ENCODE data around the gene TTC3.

The TTC3 gene

DNA sequence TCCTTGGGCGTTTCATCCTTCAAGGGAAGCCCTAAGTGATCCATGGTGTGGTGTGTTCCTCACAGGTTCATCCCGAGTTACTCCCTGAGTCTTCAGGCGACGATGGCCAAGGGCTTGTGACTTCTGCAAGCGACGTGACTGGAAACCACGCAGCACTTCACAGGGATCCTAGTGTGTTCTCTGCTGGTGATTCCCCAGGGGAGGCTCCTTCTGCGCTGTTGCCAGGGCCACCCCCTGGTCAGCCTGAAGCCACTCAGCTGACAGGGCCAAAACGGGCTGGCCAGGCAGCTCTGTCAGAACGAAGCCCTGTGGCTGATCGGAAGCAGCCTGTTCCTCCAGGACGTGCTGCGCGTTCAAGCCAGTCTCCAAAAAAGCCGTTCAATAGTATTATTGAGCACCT is 122.6 kb downstream of the TTC3 start:
- H3K79me2 ChIP-seq (ENCODE audit: low read length), result no peaks in the 10 kb centered on the region
- TF ChIP-seq EZH2phosphoT487 (IDR thresholded peaks at IDR 0.05; ENCODE audit: low read length) (no peak), EZH2 (optimal IDR thresholded peaks at IDR 0.05; ENCODE audit: low read depth, low read length) (no peak)
- TF ChIP-seq, protein P1, sequence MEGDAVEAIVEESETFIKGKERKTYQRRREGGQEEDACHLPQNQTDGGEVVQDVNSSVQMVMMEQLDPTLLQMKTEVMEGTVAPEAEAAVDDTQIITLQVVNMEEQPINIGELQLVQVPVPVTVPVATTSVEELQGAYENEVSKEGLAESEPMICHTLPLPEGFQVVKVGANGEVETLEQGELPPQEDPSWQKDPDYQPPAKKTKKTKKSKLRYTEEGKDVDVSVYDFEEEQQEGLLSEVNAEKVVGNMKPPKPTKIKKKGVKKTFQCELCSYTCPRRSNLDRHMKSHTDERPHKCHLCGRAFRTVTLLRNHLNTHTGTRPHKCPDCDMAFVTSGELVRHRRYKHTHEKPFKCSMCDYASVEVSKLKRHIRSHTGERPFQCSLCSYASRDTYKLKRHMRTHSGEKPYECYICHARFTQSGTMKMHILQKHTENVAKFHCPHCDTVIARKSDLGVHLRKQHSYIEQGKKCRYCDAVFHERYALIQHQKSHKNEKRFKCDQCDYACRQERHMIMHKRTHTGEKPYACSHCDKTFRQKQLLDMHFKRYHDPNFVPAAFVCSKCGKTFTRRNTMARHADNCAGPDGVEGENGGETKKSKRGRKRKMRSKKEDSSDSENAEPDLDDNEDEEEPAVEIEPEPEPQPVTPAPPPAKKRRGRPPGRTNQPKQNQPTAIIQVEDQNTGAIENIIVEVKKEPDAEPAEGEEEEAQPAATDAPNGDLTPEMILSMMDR (IDR thresholded peaks at IDR 0.05; ENCODE audit: low read length), result no peak
- H3K36me3 ChIP-seq (replicated peaks; ENCODE audit: insufficient read depth, low read length), result no peaks in the 10 kb centered on the region

DNA sequence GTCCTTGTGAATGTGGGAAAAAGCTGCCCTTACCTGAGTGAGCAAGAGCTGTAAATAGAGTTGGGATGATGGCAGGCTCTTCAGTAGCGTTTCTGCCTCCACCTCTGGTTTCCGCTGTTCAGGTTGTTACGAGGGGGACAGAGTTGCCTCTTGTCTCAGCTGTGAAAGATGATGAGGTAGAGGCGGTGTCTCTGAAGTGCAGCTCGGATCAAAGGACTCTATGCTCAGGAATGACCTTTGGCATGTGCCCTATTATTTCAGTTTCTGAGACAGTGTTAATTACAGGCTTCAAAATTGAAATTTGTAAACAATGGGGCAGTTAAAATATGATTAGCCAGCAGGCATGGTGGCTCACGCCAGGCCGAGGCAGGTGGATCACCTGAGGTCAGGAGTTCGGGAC is 123.8 kb downstream of the TTC3 start:
- H4K20me1 ChIP-seq (ENCODE audit: insufficient read depth, low read length), result no peaks in the 10 kb centered on the region
- TF ChIP-seq EZH2phosphoT487 (IDR thresholded peaks at IDR 0.05; ENCODE audit: low read length) (no peak), EZH2 (optimal IDR thresholded peaks at IDR 0.05; ENCODE audit: low read depth, low read length) (no peak)
- TF ChIP-seq, protein P1 (IDR thresholded peaks at IDR 0.05; ENCODE audit: low read length), result no peak
- H3K79me2 ChIP-seq (ENCODE audit: low read length), result no peaks in the 10 kb centered on the region
- no peaks in the 10 kb centered on the region for H3K9me3 ChIP-seq (replicated peaks; ENCODE audit: insufficient read depth, low read length)
- H3K9me2 ChIP-seq (replicated peaks; ENCODE audit: insufficient read depth, low read length), result no peaks in the 10 kb centered on the region
- H3K27ac ChIP-seq (ENCODE audit: low read length), result no peak overlapping the region
- no peak overlapping the region for H2AFZ ChIP-seq (ENCODE audit: low read length)
- H3F3A ChIP-seq (ENCODE audit: insufficient read depth, low read length), result no peaks in the 10 kb centered on the region
- no peaks in the 10 kb centered on the region for H3K27me3 ChIP-seq (replicated peaks; ENCODE audit: insufficient read depth, low read length)
- DNase-seq, result no peak
- no peak overlapping the region for H3K4me3 ChIP-seq (ENCODE audit: low read length)
- H3K4me1 ChIP-seq (ENCODE audit: low read length), result no peaks in the 10 kb centered on the region
- H3K9ac ChIP-seq (ENCODE audit: low read length), result no peak overlapping the region
- H3K4me2 ChIP-seq (ENCODE audit: low read depth, low read length), result no peak overlapping the region
- H3K36me3 ChIP-seq (replicated peaks; ENCODE audit: insufficient read depth, low read length), result no peaks in the 10 kb centered on the region

More for the DNA sequence above, 122.6 kb downstream of the TTC3 start:
- H3K27me3 ChIP-seq (replicated peaks; ENCODE audit: insufficient read depth, low read length), result no peaks in the 10 kb centered on the region
- no peaks in the 10 kb centered on the region for H3F3A ChIP-seq (ENCODE audit: insufficient read depth, low read length)
- no peak for DNase-seq
- no peaks in the 10 kb centered on the region for H4K20me1 ChIP-seq (ENCODE audit: insufficient read depth, low read length)
- H2AFZ ChIP-seq (ENCODE audit: low read length), result no peak overlapping the region
- no peak overlapping the region for H3K27ac ChIP-seq (ENCODE audit: low read length)
- H3K9ac ChIP-seq (ENCODE audit: low read length), result no peak overlapping the region
- no peaks in the 10 kb centered on the region for H3K9me3 ChIP-seq (replicated peaks; ENCODE audit: insufficient read depth, low read length)
- no peaks in the 10 kb centered on the region for H3K4me1 ChIP-seq (ENCODE audit: low read length)
- no peak overlapping the region for H3K4me3 ChIP-seq (ENCODE audit: low read length)
- no peak overlapping the region for H3K4me2 ChIP-seq (ENCODE audit: low read depth, low read length)
- H3K9me2 ChIP-seq (replicated peaks; ENCODE audit: insufficient read depth, low read length), result no peaks in the 10 kb centered on the region

DNA sequence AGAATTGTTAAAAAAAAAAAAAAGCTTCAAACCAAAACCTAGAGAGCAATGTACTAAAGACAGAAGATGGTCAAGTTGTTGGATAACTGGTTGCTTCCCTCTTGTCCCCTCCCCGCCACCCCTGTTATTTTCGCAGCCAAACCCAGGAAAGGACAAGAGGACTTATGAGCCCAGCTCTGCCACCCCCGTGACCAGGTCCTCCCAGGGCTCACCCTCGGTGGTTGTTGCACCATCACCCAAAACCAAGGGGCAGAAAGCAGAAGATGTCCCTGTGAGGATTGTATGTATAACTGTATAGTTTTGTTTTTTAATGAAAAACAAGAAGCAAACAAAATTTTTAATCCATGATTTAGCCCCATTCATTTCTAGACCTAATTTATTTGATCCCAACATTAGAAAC is 124.7 kb downstream of the TTC3 start:
- Histone ChIP-seq H3K4me1 (ENCODE audit: low read length) (no peaks in the 10 kb centered on the region), H3K27me3 (replicated peaks; ENCODE audit: insufficient read depth, low read length) (no peaks in the 10 kb centered on the region), H3K9me2 (replicated peaks; ENCODE audit: insufficient read depth, low read length) (no peaks in the 10 kb centered on the region), H3F3A (ENCODE audit: insufficient read depth, low read length) (no peaks in the 10 kb centered on the region), H3K4me2 (ENCODE audit: low read depth, low read length) (no peak overlapping the region), H3K9me3 (replicated peaks; ENCODE audit: insufficient read depth, low read length) (no peaks in the 10 kb centered on the region), H2AFZ (ENCODE audit: low read length) (no peak overlapping the region), H3K27ac (ENCODE audit: low read length) (no peak overlapping the region), H3K9ac (ENCODE audit: low read length) (no peak overlapping the region), H3K4me3 (ENCODE audit: low read length) (no peak overlapping the region), H3K36me3 (replicated peaks; ENCODE audit: insufficient read depth, low read length) (no peaks in the 10 kb centered on the region), H3K79me2 (ENCODE audit: low read length) (no peaks in the 10 kb centered on the region), H4K20me1 (ENCODE audit: insufficient read depth, low read length) (no peaks in the 10 kb centered on the region)
- TF ChIP-seq EZH2 (optimal IDR thresholded peaks at IDR 0.05; ENCODE audit: low read depth, low read length) (no peak), EZH2phosphoT487 (IDR thresholded peaks at IDR 0.05; ENCODE audit: low read length) (no peak)
- TF ChIP-seq, protein P1 (IDR thresholded peaks at IDR 0.05; ENCODE audit: low read length), result no peak
- no peak for DNase-seq

All from MM.1S (cell line).